PC-9 (cell line): ENCODE measurements around the gene PRKG1. TPM values are rescaled to one million over a fixed set of nuclear protein-coding genes. Genes with fewer than 3 reads are reported as not detected.

Experiments
- BruUV-seq: library from RNA; stranded (reverse); fragments of 400-500 nt; replicated peaks from 2 replicates; lab custom pipeline; 2021; lab: Mats Ljungman, UMichigan
- CTCF ChIA-PET: fragments of 300-600 bp; sonication (Branson Sonifier 250); formaldehyde crosslinking; loops from one replicate; lab custom pipeline; 2022; ENCODE audit warnings: antibody characterized with exemption; lab: Charles Lee
- POLR2A ChIA-PET: fragments of 300-600 bp; sonication (Branson Sonifier 250); formaldehyde crosslinking; loops from one replicate; lab custom pipeline; 2022; ENCODE audit warnings: antibody characterized with exemption; ENCODE audit not compliant: unreplicated experiment; lab: Charles Lee
- DNase-seq, 2 experiments: peaks; one replicate each; pipeline versions ENCODE4 v3.0.0 to v3.0.0-alpha.2; 2015 to 2022; ENCODE audit warnings: mixed read lengths in 1 of 2
- H2AFZ ChIP-seq: fragments of 200-600 bp; sonication (generic); 2 replicates; pipeline ENCODE4 v1.8.1; 2017; ENCODE audit warnings: antibody characterized with exemption
- H3F3A ChIP-seq: fragments of 200-600 bp; sonication (generic); 2 replicates; pipeline ENCODE4 v1.8.1; 2017; ENCODE audit warnings: antibody characterized with exemption, mild to moderate bottlenecking, low read depth; ENCODE audit not compliant: insufficient read depth
- H3K27ac ChIP-seq: fragments of 200-600 bp; sonication (generic); 2 replicates; pipeline ENCODE4 v1.6.1; 2016; ENCODE audit warnings: mixed run types
- H3K27me3 ChIP-seq: fragments of 200-600 bp; sonication (generic); 2 replicates; pipeline ENCODE4 v1.6.1; 2016; ENCODE audit warnings: low read depth, mixed run types; ENCODE audit not compliant: insufficient read depth
- H3K36me3 ChIP-seq: fragments of 200-600 bp; sonication (generic); 2 replicates; pipeline ENCODE4 v1.6.1; 2016; ENCODE audit warnings: low read depth, mixed run types
- H3K4me1 ChIP-seq: fragments of 200-600 bp; sonication (generic); replicated peaks from 2 replicates; pipeline ENCODE4 v1.6.1; 2016; ENCODE audit warnings: mixed run types; ENCODE audit not compliant: insufficient read depth
- H3K4me2 ChIP-seq: fragments of 200-600 bp; sonication (generic); 2 replicates; pipeline ENCODE4 v1.6.1; 2017; ENCODE audit warnings: mixed run types
- H3K4me3 ChIP-seq: fragments of 200-600 bp; sonication (generic); 2 replicates; pipeline ENCODE4 v1.6.1; 2016; ENCODE audit warnings: mixed run types
- H3K79me2 ChIP-seq: fragments of 200-600 bp; sonication (generic); 2 replicates; pipeline ENCODE4 v1.6.1; 2017; ENCODE audit warnings: low read depth, mixed run types
- H3K9me2 ChIP-seq: fragments of 200-600 bp; sonication (generic); 2 replicates; pipeline ENCODE4 v1.8.1; 2017; ENCODE audit warnings: mild to moderate bottlenecking; ENCODE audit not compliant: insufficient read depth
- H3K9me3 ChIP-seq: fragments of 200-600 bp; sonication (generic); 2 replicates; pipeline ENCODE4 v1.8.1; 2016; ENCODE audit warnings: low read depth; ENCODE audit not compliant: insufficient read depth
- H4K20me1 ChIP-seq: fragments of 200-600 bp; sonication (generic); 2 replicates; pipeline ENCODE4 v1.8.1; 2017; ENCODE audit not compliant: insufficient read depth
- EZH2 ChIP-seq: fragments of 200-600 bp; sonication (generic); IDR thresholded peaks from 2 replicates; pipeline ENCODE4 v1.8.0; 2017; ENCODE audit warnings: antibody characterized with exemption, low read depth
- intact Hi-C: fragments of 100-400 bp; cut with micrococcal nuclease; formaldehyde crosslinking; loops from one replicate; pipeline ENCODE4 v1.10.0; 2022; ENCODE audit not compliant: unreplicated experiment
- total RNA-seq: library from RNA; stranded (reverse); gene quantifications from 2 replicates; pipeline ENCODE4 v1.2.3, GENCODE V29; 2021
- TF ChIP-seq, protein P1 (sequence below): fragments of 200-600 bp; sonication (generic); conservative IDR thresholded peaks from 2 replicates; pipeline ENCODE4 v1.6.1; 2017; ENCODE audit warnings: mixed run types, antibody characterized with exemption, mild to moderate bottlenecking, moderate library complexity

Gene PRKG1
- total RNA-seq, 1 experiment from 2014 or later = 0.70 TPM

DNA sequence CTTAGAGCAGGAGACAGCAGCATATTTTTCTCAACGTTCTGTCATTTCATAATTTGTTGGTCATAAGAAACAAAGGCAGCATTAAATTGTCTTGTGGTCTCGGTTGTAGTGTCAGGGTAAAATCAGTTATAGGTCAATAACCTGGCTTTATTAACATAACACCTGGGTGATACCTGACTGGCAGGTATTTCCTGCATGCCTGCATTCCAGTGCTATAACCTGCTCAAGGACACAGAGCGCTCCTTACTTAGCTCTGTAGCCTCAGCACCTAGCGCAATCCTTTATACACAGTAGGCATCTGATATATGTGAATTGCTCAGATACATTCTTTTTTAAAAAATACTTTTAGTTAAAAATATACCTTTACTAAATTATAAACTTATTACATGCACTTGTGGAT, 38.9 kb upstream of the PRKG1 start:
- Histone ChIP-seq H3K9me2 (no peaks in the 10 kb centered on the region), H4K20me1 (no peaks in the 10 kb centered on the region), H3K36me3 (no peaks in the 10 kb centered on the region), H3K9me3 (no peaks in the 10 kb centered on the region), H3K4me1 (peaks cover 10% of the 10 kb centered on the region; the same call in 1 of the 2 replicates), H3K27me3 (no peaks in the 10 kb centered on the region), H3K4me3 (no peak overlapping the region), H2AFZ (no peak overlapping the region), H3K4me2 (peak overlapping the region; percentile 26; the same call in 1 of the 2 replicates), H3K27ac (no peak overlapping the region), H3F3A (0 out of 2 replicates have a peak, but pooled peaks cover 5% of the 10 kb centered on the region), H3K79me2 (no peaks in the 10 kb centered on the region)
- BruUV-seq = no TSS peak
- intact Hi-C loops = no loop called here
- ChIA-PET POLR2A (interaction anchor here (0.7 kb wide), 1 partner anchor 727 kb away, joined by 5 read pairs; no protein-coding TSS in a partner anchor), CTCF (no interaction called here)
- TF ChIP-seq, protein P1, sequence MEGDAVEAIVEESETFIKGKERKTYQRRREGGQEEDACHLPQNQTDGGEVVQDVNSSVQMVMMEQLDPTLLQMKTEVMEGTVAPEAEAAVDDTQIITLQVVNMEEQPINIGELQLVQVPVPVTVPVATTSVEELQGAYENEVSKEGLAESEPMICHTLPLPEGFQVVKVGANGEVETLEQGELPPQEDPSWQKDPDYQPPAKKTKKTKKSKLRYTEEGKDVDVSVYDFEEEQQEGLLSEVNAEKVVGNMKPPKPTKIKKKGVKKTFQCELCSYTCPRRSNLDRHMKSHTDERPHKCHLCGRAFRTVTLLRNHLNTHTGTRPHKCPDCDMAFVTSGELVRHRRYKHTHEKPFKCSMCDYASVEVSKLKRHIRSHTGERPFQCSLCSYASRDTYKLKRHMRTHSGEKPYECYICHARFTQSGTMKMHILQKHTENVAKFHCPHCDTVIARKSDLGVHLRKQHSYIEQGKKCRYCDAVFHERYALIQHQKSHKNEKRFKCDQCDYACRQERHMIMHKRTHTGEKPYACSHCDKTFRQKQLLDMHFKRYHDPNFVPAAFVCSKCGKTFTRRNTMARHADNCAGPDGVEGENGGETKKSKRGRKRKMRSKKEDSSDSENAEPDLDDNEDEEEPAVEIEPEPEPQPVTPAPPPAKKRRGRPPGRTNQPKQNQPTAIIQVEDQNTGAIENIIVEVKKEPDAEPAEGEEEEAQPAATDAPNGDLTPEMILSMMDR = no peak
- TF ChIP-seq EZH2 = no peak
- DNase-seq = peak; percentile 39 to 76

DNA sequence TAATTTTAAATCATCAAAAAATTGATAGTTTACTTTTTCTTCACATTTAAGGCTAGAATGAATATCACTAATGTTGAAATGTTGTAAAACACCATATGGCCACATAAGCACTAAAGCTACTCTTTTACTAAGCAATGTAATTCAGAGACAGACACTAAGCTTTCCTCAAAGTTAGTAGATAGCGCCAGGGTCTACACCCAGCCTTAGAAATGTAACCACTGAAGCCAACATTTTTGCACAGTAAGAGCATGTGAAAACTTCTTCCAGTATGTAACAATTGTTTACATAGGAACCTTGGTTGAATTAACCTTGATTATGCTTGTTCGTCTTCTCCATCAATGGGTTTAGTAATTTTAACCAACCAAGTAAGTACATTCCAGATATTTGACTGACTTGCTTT, 28.4 kb upstream of the PRKG1 start:
- Histone ChIP-seq H3K9me2 (no peaks in the 10 kb centered on the region), H4K20me1 (no peaks in the 10 kb centered on the region), H3K4me3 (no peak overlapping the region), H3F3A (no peaks in the 10 kb centered on the region), H3K4me1 (no peaks in the 10 kb centered on the region), H3K4me2 (no peak overlapping the region), H3K79me2 (no peaks in the 10 kb centered on the region), H3K27me3 (no peaks in the 10 kb centered on the region), H2AFZ (no peak overlapping the region), H3K27ac (no peak overlapping the region), H3K36me3 (no peaks in the 10 kb centered on the region), H3K9me3 (no peaks in the 10 kb centered on the region)
- BruUV-seq = no TSS peak
- no peak for DNase-seq
- POLR2A ChIA-PET = no interaction called here
- intact Hi-C loops = no loop called here
- CTCF ChIA-PET = no interaction called here
- TF ChIP-seq, protein P1 = no peak
- no peak for TF ChIP-seq EZH2

DNA sequence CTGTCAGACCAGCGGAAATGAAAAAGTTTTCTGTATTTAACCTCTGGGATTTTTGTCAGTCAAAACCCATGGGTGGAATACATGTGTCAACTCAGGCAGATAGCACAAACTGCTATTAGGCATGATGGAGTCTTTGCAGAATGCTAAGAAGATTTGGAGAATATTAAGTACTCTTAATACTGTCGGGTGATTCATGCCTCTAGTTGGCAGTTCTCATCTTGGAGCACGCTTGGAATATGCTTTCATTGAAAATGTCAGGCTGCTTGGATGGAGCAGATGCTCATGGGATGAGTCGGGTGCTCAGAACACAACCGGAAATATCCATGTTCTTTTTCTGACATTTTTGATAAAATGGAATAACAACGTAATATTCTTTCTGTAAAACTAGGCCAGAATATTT, 27.6 kb upstream of the PRKG1 start:
- no peak for TF ChIP-seq EZH2
- TF ChIP-seq, protein P1 = no peak
- Histone ChIP-seq H2AFZ (0 out of 2 replicates have a peak overlapping the region, but pooled peaks have one; percentile 8), H3K9me3 (no peaks in the 10 kb centered on the region), H3K4me2 (no peak overlapping the region), H3F3A (no peaks in the 10 kb centered on the region), H3K79me2 (no peaks in the 10 kb centered on the region), H3K4me3 (no peak overlapping the region), H4K20me1 (no peaks in the 10 kb centered on the region), H3K9me2 (no peaks in the 10 kb centered on the region), H3K27ac (no peak overlapping the region), H3K4me1 (no peaks in the 10 kb centered on the region), H3K27me3 (no peaks in the 10 kb centered on the region), H3K36me3 (no peaks in the 10 kb centered on the region)
- intact Hi-C loops = no loop called here
- ChIA-PET POLR2A (no interaction called here), CTCF (no interaction called here)
- no peak for DNase-seq
- BruUV-seq = no TSS peak
